Parathyroid adenoma (tissue), 2 donors: ENCODE measurements around the gene NPRL2.

ENCODE experiments used
- H2AFZ ChIP-seq: fragments of 300-600 bp; sonication (generic); one replicate; pipeline ENCODE4 v1.7.0; 2017; ENCODE audit warnings: antibody characterized with exemption, mild to moderate bottlenecking
- H3K27ac ChIP-seq: fragments of 300-600 bp; sonication (generic); one replicate; pipeline ENCODE4 v1.7.0; 2017
- H3K27me3 ChIP-seq: fragments of 300-600 bp; sonication (generic); one replicate; pipeline ENCODE4 v1.7.0; 2017; ENCODE audit warnings: low read length; ENCODE audit not compliant: control insufficient read depth, insufficient read depth
- H3K36me3 ChIP-seq: fragments of 300-600 bp; sonication (generic); one replicate; pipeline ENCODE4 v1.7.0; 2017; ENCODE audit warnings: low read length; ENCODE audit not compliant: control insufficient read depth, insufficient read depth
- H3K4me1 ChIP-seq: fragments of 300-600 bp; sonication (generic); one replicate; pipeline ENCODE4 v1.7.0; 2017; ENCODE audit warnings: control low read depth
- H3K4me2 ChIP-seq: fragments of 300-600 bp; sonication (generic); one replicate; pipeline ENCODE4 v1.7.0; 2017; ENCODE audit warnings: low read length
- H3K4me3 ChIP-seq: fragments of 300-600 bp; sonication (generic); one replicate; pipeline ENCODE4 v1.7.0; 2017; ENCODE audit warnings: low read depth, low read length
- H3K79me2 ChIP-seq: fragments of 300-600 bp; sonication (generic); one replicate; pipeline ENCODE4 v1.7.0; 2017; ENCODE audit warnings: control low read depth
- H3K9ac ChIP-seq: fragments of 300-600 bp; sonication (generic); one replicate; pipeline ENCODE4 v1.7.0; 2017; ENCODE audit warnings: mild to moderate bottlenecking
- H3K9me3 ChIP-seq: fragments of 300-600 bp; sonication (generic); one replicate; pipeline ENCODE4 v1.7.0; 2017; ENCODE audit warnings: low read length; ENCODE audit not compliant: control insufficient read depth
- CTCF ChIP-seq: fragments of 300-600 bp; sonication (generic); IDR thresholded peaks from one replicate; pipeline ENCODE4 v1.7.0; 2017; ENCODE audit warnings: antibody characterized with exemption, mild to moderate bottlenecking
- donor health status: primary hyperparathyroidism.

Gene NPRL2

GRCh38 chr3:50302095-50303012 lies 48.2 kb downstream of the NPRL2 start:
- H3K9ac ChIP-seq, result no peak overlapping the region
- H3K4me1 ChIP-seq, result peaks cover 17% of the 10 kb centered on the region
- peak overlapping the region; percentile 89 for H3K4me2 ChIP-seq
- H3K9me3 ChIP-seq, result no peaks in the 10 kb centered on the region
- H3K27me3 ChIP-seq, result no peaks in the 10 kb centered on the region
- H3K36me3 ChIP-seq, result no peaks in the 10 kb centered on the region
- no peak for TF ChIP-seq CTCF
- peaks cover 2% of the 10 kb centered on the region for H3K79me2 ChIP-seq
- peak overlapping the region; percentile 30 for H3K27ac ChIP-seq
- peak overlapping the region; percentile 67 for H3K4me3 ChIP-seq
- no peak overlapping the region for H2AFZ ChIP-seq

- no peak overlapping the region for H2AFZ ChIP-seq
- peaks cover 2% of the 10 kb centered on the region for H3K79me2 ChIP-seq
- H3K4me1 ChIP-seq, result peaks cover 17% of the 10 kb centered on the region
- TF ChIP-seq CTCF, result no peak
- no peaks in the 10 kb centered on the region for H3K36me3 ChIP-seq
- no peaks in the 10 kb centered on the region for H3K27me3 ChIP-seq
- H3K9me3 ChIP-seq, result no peaks in the 10 kb centered on the region
- H3K4me2 ChIP-seq, result no peak overlapping the region
- no peak overlapping the region for H3K9ac ChIP-seq
- H3K4me3 ChIP-seq, result no peak overlapping the region
- H3K27ac ChIP-seq, result peak overlapping the region; percentile 82
Measured at GRCh38 chr3:50300681-50301254, 49.8 kb downstream of the NPRL2 start.

- Histone ChIP-seq H3K27ac (peak overlapping the region; percentile 82), H3K9me3 (no peaks in the 10 kb centered on the region), H3K4me3 (peak overlapping the region; percentile 69), H3K4me1 (peaks cover 17% of the 10 kb centered on the region), H2AFZ (peak overlapping the region; percentile 89), H3K27me3 (no peaks in the 10 kb centered on the region), H3K36me3 (no peaks in the 10 kb centered on the region), H3K4me2 (peak overlapping the region; percentile 64), H3K79me2 (peaks cover 2% of the 10 kb centered on the region), H3K9ac (no peak overlapping the region)
- no peak for TF ChIP-seq CTCF
Measured at GRCh38 chr3:50299929-50300680, 50.5 kb downstream of the NPRL2 start.

GRCh38 chr3:50299638-50299928 lies 51.0 kb downstream of the NPRL2 start:
- Histone ChIP-seq H3K27ac (peak overlapping the region; percentile 82), H3K4me1 (peaks cover 17% of the 10 kb centered on the region), H3K79me2 (peaks cover 2% of the 10 kb centered on the region), H3K9ac (no peak overlapping the region), H3K36me3 (no peaks in the 10 kb centered on the region), H3K27me3 (no peaks in the 10 kb centered on the region), H3K4me3 (peak overlapping the region; percentile 69), H3K4me2 (peak overlapping the region; percentile 64), H2AFZ (peak overlapping the region; percentile 89), H3K9me3 (no peaks in the 10 kb centered on the region)
- no peak for TF ChIP-seq CTCF
